H1 (cell line): ENCODE data around the gene TMEM138. TPM values are rescaled to one million over a fixed set of nuclear protein-coding genes. Genes with fewer than 3 reads are reported as not detected.

Experiments used
- CTCF ChIA-PET: fragments of 300-600 bp; sonication (Branson Sonifier 250); formaldehyde crosslinking; loops from one replicate; lab custom pipeline; 2021; ENCODE audit not compliant: partially characterized antibody; lab: Charles Lee
- POLR2A ChIA-PET: fragments of 300-600 bp; sonication (Branson Sonifier 250); formaldehyde crosslinking; loops from one replicate; lab custom pipeline; 2021; ENCODE audit warnings: inconsistent platforms; ENCODE audit not compliant: partially characterized antibody; lab: Charles Lee
- DNase-seq, 2 experiments: peaks; one replicate each; pipeline versions ENCODE4 v3.0.0 to v3.0.0-alpha.2; 2010 to 2022; ENCODE audit warnings: low spot score in 2 of 2, low read depth in 1 of 2, mixed read lengths in 1 of 2
- FAIRE-seq: peaks from 2 replicates; lab custom pipeline; 2011; peaks lifted over from hg19 to GRCh38; lab: Jason Lieb, UNC
- H2AFZ ChIP-seq: 2 replicates; pipeline ENCODE4 v1.8.1; 2012; ENCODE audit warnings: low read length, inconsistent platforms
- H2AK5ac ChIP-seq: 2 replicates; pipeline ENCODE4 v1.6.1; 2013; ENCODE audit warnings: low read depth, low read length
- H2BK120ac ChIP-seq: replicated peaks from 2 replicates; pipeline ENCODE3; 2013; ENCODE audit warnings: low read depth, low read length, inconsistent platforms
- H2BK12ac ChIP-seq: 2 replicates; pipeline ENCODE4 v1.6.1; 2013; ENCODE audit warnings: low read depth, low read length
- H2BK15ac ChIP-seq: 2 replicates; pipeline ENCODE4 v1.6.1; 2013; ENCODE audit warnings: low read length
- H2BK20ac ChIP-seq: 2 replicates; pipeline ENCODE4 v1.6.1; 2013; ENCODE audit warnings: low read length
- H2BK5ac ChIP-seq: 2 replicates; pipeline ENCODE4 v1.6.1; 2013; ENCODE audit warnings: low read depth, low read length
- H3K14ac ChIP-seq: 2 replicates; pipeline ENCODE4 v1.6.1; 2013; ENCODE audit warnings: inconsistent platforms; ENCODE audit not compliant: insufficient read length
- H3K18ac ChIP-seq: 2 replicates; pipeline ENCODE4 v1.6.1; 2013; ENCODE audit warnings: low read length; ENCODE audit errors: extremely low read depth
- H3K23ac ChIP-seq: 2 replicates; pipeline ENCODE4 v1.6.1; 2013; ENCODE audit warnings: inconsistent platforms; ENCODE audit not compliant: insufficient read length
- H3K23me2 ChIP-seq: 2 replicates; pipeline ENCODE4 v1.6.1; 2013; ENCODE audit warnings: low read depth, low read length
- H3K27ac ChIP-seq: 2 replicates; pipeline ENCODE4 v1.6.1; 2011; ENCODE audit warnings: low read depth, low read length, inconsistent platforms
- H3K27me3 ChIP-seq, 4 experiments: replicated peaks in 1 of 4; 1 replicate in 1 of 4; 2 replicates in 3 of 4; pipeline versions ENCODE4 v1.6.1 to v1.8.1; 2011 to 2013; ENCODE audit warnings: low read length in 3 of 4, mild to moderate bottlenecking in 3 of 4, inconsistent platforms in 2 of 4, mixed read lengths in 2 of 4, moderate library complexity in 1 of 4; ENCODE audit not compliant: control insufficient read depth in 3 of 4, insufficient read depth in 3 of 4; ENCODE audit errors: extremely low read depth in 1 of 4
- H3K36me3 ChIP-seq, 4 experiments: 2 replicates each; pipeline versions ENCODE4 v1.6.1 to v1.8.1; 2011 to 2013; ENCODE audit warnings: mild to moderate bottlenecking in 4 of 4, low read length in 3 of 4, moderate library complexity in 2 of 4, control low read depth in 1 of 4, inconsistent platforms in 1 of 4; ENCODE audit not compliant: insufficient read depth in 4 of 4, control insufficient read depth in 2 of 4
- H3K4ac ChIP-seq: replicated peaks from 2 replicates; pipeline ENCODE3; 2013; ENCODE audit warnings: low read length, low read depth, mixed read lengths, inconsistent platforms; ENCODE audit not compliant: insufficient read length
- H3K4me1 ChIP-seq, 4 experiments: replicated peaks in 1 of 4; 1 replicate in 1 of 4; 2 replicates in 3 of 4; pipeline versions ENCODE4 v1.6.1 to v1.8.1; 2011 to 2013; ENCODE audit warnings: low read length in 3 of 4, inconsistent platforms in 2 of 4, mixed read lengths in 1 of 4; ENCODE audit not compliant: insufficient read depth in 4 of 4, control insufficient read depth in 3 of 4
- H3K4me2 ChIP-seq, 2 experiments: 2 replicates each; pipeline versions ENCODE4 v1.6.1 to v1.8.1; 2011 to 2013; ENCODE audit warnings: low read depth in 2 of 2, low read length in 2 of 2, control low read depth in 1 of 2, inconsistent platforms in 1 of 2, mild to moderate bottlenecking in 1 of 2; ENCODE audit not compliant: insufficient read depth in 1 of 2
- H3K4me3 ChIP-seq, 4 experiments: fragments of 200-600, 300-600 bp in 1 of 4; sonication (generic), shearing (Covaris generic), sonication (Bioruptor Twin) in 1 of 4; 2 replicates each; pipeline versions ENCODE4 v1.5.1 to v1.8.1; 2011 to 2016; ENCODE audit warnings: low read length in 4 of 4, low read depth in 3 of 4, control low read depth in 2 of 4, inconsistent platforms in 2 of 4, mild to moderate bottlenecking in 2 of 4, mixed read lengths in 1 of 4, moderate library complexity in 1 of 4; ENCODE audit not compliant: insufficient read depth in 2 of 4; ENCODE audit errors: extremely low read depth in 1 of 4
- H3K56ac ChIP-seq: replicated peaks from 2 replicates; pipeline ENCODE3; 2013; ENCODE audit warnings: low read depth, mild to moderate bottlenecking, mixed read lengths, low read length, inconsistent platforms; ENCODE audit not compliant: insufficient read length
- H3K79me1 ChIP-seq: 2 replicates; pipeline ENCODE4 v1.6.1; 2013; ENCODE audit warnings: low read depth, low read length, control low read depth
- H3K79me2 ChIP-seq, 2 experiments: 2 replicates each; pipeline versions ENCODE4 v1.6.1 to v1.8.1; 2012 to 2013; ENCODE audit warnings: low read length in 2 of 2, mild to moderate bottlenecking in 2 of 2, inconsistent platforms in 1 of 2; ENCODE audit not compliant: insufficient read depth in 2 of 2, control insufficient read depth in 1 of 2
- H3K9ac ChIP-seq, 4 experiments: replicated peaks in 1 of 4; 1 replicate in 1 of 4; 2 replicates in 3 of 4; pipeline versions ENCODE4 v1.6.1 to v1.8.1; 2011 to 2013; ENCODE audit warnings: low read depth in 3 of 4, low read length in 3 of 4, control low read depth in 2 of 4, mild to moderate bottlenecking in 2 of 4, moderate library complexity in 2 of 4, inconsistent platforms in 1 of 4; ENCODE audit errors: extremely low read depth in 1 of 4
- H3K9me3 ChIP-seq, 2 experiments: 2 replicates each; pipeline versions ENCODE4 v1.6.1 to v1.8.1; 2012 to 2013; ENCODE audit warnings: mild to moderate bottlenecking in 2 of 2, moderate library complexity in 2 of 2, control low read depth in 1 of 2, inconsistent platforms in 1 of 2, low read depth in 1 of 2, low read length in 1 of 2, mixed read lengths in 1 of 2; ENCODE audit not compliant: insufficient read depth in 2 of 2
- H4K20me1 ChIP-seq, 2 experiments: replicated peaks in 1 of 2; 2 replicates each; pipeline versions ENCODE3 to v1.8.1; 2011 to 2013; ENCODE audit warnings: inconsistent platforms in 2 of 2, low read length in 2 of 2, mild to moderate bottlenecking in 1 of 2; ENCODE audit not compliant: insufficient read depth in 2 of 2, control insufficient read depth in 1 of 2
- H4K5ac ChIP-seq: 2 replicates; pipeline ENCODE4 v1.6.1; 2013; ENCODE audit warnings: low read length, low read depth, mixed read lengths, inconsistent platforms; ENCODE audit not compliant: insufficient read length
- H4K8ac ChIP-seq: 2 replicates; pipeline ENCODE4 v1.8.0; 2013; ENCODE audit warnings: mild to moderate bottlenecking, moderate library complexity, low read length, inconsistent platforms; ENCODE audit not compliant: insufficient read depth; ENCODE audit errors: extremely low read depth
- H4K91ac ChIP-seq: replicated peaks from 2 replicates; pipeline ENCODE3; 2013; ENCODE audit warnings: low read length, mixed read lengths, inconsistent platforms; ENCODE audit not compliant: insufficient read length
- ASH2L ChIP-seq: fragments of 200-600, 300-600 bp; sonication (generic); IDR thresholded peaks from one replicate; pipeline ENCODE4 v1.7.1; 2017; ENCODE audit warnings: low read length
- BCL11A ChIP-seq, 2 experiments: IDR thresholded peaks; one replicate each; pipeline ENCODE4 v1.6.1; 2011; ENCODE audit warnings: low read depth in 2 of 2, low read length in 2 of 2, mild to moderate bottlenecking in 2 of 2
- CBX5 ChIP-seq: fragments of 300-800, 300-1000 bp; sonication (generic); IDR thresholded peaks from 2 replicates; pipeline ENCODE4 v1.7.1; 2016; ENCODE audit warnings: antibody characterized with exemption, low read length, low read depth
- GTF2F1 ChIP-seq: IDR thresholded peaks from 2 replicates; pipeline ENCODE4 v1.6.1; 2012; ENCODE audit warnings: low read depth, low read length, improper control_type of control experiment, borderline replicate concordance
- POU5F1 ChIP-seq: IDR thresholded peaks from 2 replicates; pipeline ENCODE4 v1.6.1; 2011; ENCODE audit warnings: low read depth, mild to moderate bottlenecking, low read length, moderate library complexity
- RNF2 ChIP-seq: fragments of 200-900, 300-1000 bp; sonication (generic); IDR thresholded peaks from 2 replicates; pipeline ENCODE4 v1.7.1; 2016; ENCODE audit warnings: borderline replicate concordance, low read depth, mild to moderate bottlenecking, antibody characterized with exemption, low read length; ENCODE audit not compliant: poor library complexity, severe bottlenecking; ENCODE audit errors: missing control alignments
- RXRA ChIP-seq: IDR thresholded peaks from 2 replicates; pipeline ENCODE4 v1.6.1; 2011; ENCODE audit warnings: low read depth, mild to moderate bottlenecking, low read length, moderate library complexity; ENCODE audit not compliant: insufficient read depth
- SP2 ChIP-seq: IDR thresholded peaks from 2 replicates; pipeline ENCODE4 v1.6.1; 2012; ENCODE audit warnings: mild to moderate bottlenecking, low read length, inconsistent platforms
- TAF1 ChIP-seq: IDR thresholded peaks from 2 replicates; pipeline ENCODE4 v1.6.1; 2011; ENCODE audit warnings: mild to moderate bottlenecking, low read depth, low read length
- WGBS, 2 experiments: shearing (Covaris generic) in 1 of 2; methylation state at CpG; one replicate each; pipeline versions ENCODE4 v1.1.6 to v1.1.7; 2013 to 2015; ENCODE audit warnings: low lambda C conversion rate in 2 of 2, mixed read lengths in 2 of 2, inconsistent platforms in 1 of 2, low coverage in 1 of 2, missing lambda C conversion rate in 1 of 2; ENCODE audit not compliant: insufficient replicate concordance in 2 of 2, insufficient coverage in 1 of 2, insufficient read length in 1 of 2; ENCODE audit errors: extremely low coverage in 1 of 2, missing lambda C conversion rate in 1 of 2; 5-methylcytosine and 5-hydroxymethylcytosine counted together
- polyA plus RNA-seq, 7 experiments: library from polyadenylated mRNA; depleted of rRNA in 3 of 7; stranded (reverse) in 5 of 7; unstranded in 2 of 7; fragments of >200 nt in 5 of 7; fragments of 200-250 nt in 2 of 7; gene quantifications; 1 replicate in 5 of 7; 2 replicates in 1 of 7; 4 replicates in 1 of 7; pipeline versions ENCODE4 v1.2.1 to v1.2.3, GENCODE V29; 2011 to 2013; ENCODE audit warnings: missing spikeins in 2 of 7, mixed read lengths in 2 of 7
- total RNA-seq: library from RNA; stranded (reverse); fragmentation: NEBNext Ultra II Directional; extraction: Animal tissue kit (Norgen Biotek cat#: 25700); gene quantifications from 2 replicates; pipeline ENCODE4 v1.2.1, GENCODE V29; 2021

TMEM138 gene
- total and polyA plus RNA-seq, 2 of the 8 experiments (the other 6 are each of a cell fraction or from before 2014, with no cell fraction given): 32.9 to 59.0 TPM

- Histone ChIP-seq H2AK5ac (no peak overlapping the region), H2BK5ac (no peak overlapping the region), H2BK12ac (no peak overlapping the region), H4K5ac (no peak overlapping the region)
- TF ChIP-seq SP2: no peak
- no peak for TF ChIP-seq TAF1
- TF ChIP-seq RNF2: no peak
- no peak for TF ChIP-seq GTF2F1
- TF ChIP-seq RXRA: no peak
- TF ChIP-seq CBX5: no peak
- TF ChIP-seq POU5F1: no peak
- TF ChIP-seq ASH2L: no peak
- no peak for TF ChIP-seq BCL11A (IDR thresholded peaks at IDR 0.05; ENCODE audit: low read depth in 2 of 2, low read length in 2 of 2)
- TF ChIP-seq, all 59 proteins: peak for 0
- Histone ChIP-seq H2BK20ac (no peak overlapping the region), H4K8ac (no peak overlapping the region), H3K23me2 (peaks cover 4% of the 10 kb centered on the region), H4K91ac (no peak overlapping the region), H2BK120ac (no peak overlapping the region), H3K23ac (no peak overlapping the region), H3K9me3 (peaks cover 0 to 4% of the 10 kb centered on the region in 2 experiments; a peak in 1 of 4 replicates), H3K4me1 (no peaks in the 10 kb centered on the region), H3K18ac (no peak overlapping the region), H3K27me3 (no peaks in the 10 kb centered on the region), H3K56ac (no peak overlapping the region), H3K79me2 (peaks cover 3 to 14% of the 10 kb centered on the region in 2 experiments), H2AFZ (no peak overlapping the region), H3K9ac (no peak overlapping the region), H3K36me3 (peaks cover 21 to 72% (median 44%) of the 10 kb centered on the region in 4 experiments), H3K27ac (no peak overlapping the region), H3K4me3 (no peak overlapping the region), H3K4ac (no peak overlapping the region), H3K4me2 (no peak overlapping the region), H4K20me1 (no peaks in the 10 kb centered on the region), H3K14ac (no peak overlapping the region), H3K79me1 (peaks cover 3% of the 10 kb centered on the region; the same call in 1 of the 2 replicates), H2BK15ac (no peak overlapping the region)
- FAIRE-seq (no peak), DNase-seq (no peak)
- ChIA-PET POLR2A (interaction anchor here (0.8 to 39.7 kb wide), 8 partner anchors 3 to 63 kb away, joined by 3 to 1106 read pairs (median 4); partner anchors contain the start of genes CPSF7, CYB561A3, DDB1 and SDHAF2), CTCF (interaction anchor here (1.1 to 22.8 kb wide), 3 partner anchors 15 to 30 kb away, joined by 3 to 255 read pairs (median 199); partner anchors contain the start of genes DDB1, TKFC and TMEM216)
- 86% methylated on average over 6 of the region's 6 CpGs; no CpG with 5 or more reads in 1 of the 2 experiments for WGBS, 2 experiments
These were observed 5.2 kb downstream of the TMEM138 start for GRCh38 chr11:61367406-61367805.
